ENCODE results near the gene GATM. TPM values are rescaled to one million over a fixed set of nuclear protein-coding genes. Genes with fewer than 3 reads are reported as not detected.

Gene GATM
- polyA plus RNA-seq, 3 donors = 0.89 to 1.5 (median 1.5) TPM

- Histone ChIP-seq H3K4me3 (replicated peaks in 1 of 3; ENCODE audit: low read depth in 2 of 3, low read length in 3 of 3) (no peak overlapping the region), H3K79me2 (ENCODE audit: insufficient read depth, low read length) (no peaks in the 10 kb centered on the region), H4K20me1 (ENCODE audit: insufficient read depth, low read length) (no peaks in the 10 kb centered on the region), H3K9ac (ENCODE audit: insufficient read depth, low read length, poor library complexity, severe bottlenecking) (no peak overlapping the region), H2AFZ (ENCODE audit: insufficient read depth, low read depth, low read length, poor library complexity, severe bottlenecking) (no peak overlapping the region), H3K9me3 (replicated peaks in 1 of 2; ENCODE audit: control insufficient read depth in 1 of 2, insufficient read depth in 1 of 2, low read length in 2 of 2) (no peaks in the 10 kb centered on the region), H3K27me3 (ENCODE audit: control insufficient read depth in 2 of 2, insufficient read depth in 2 of 2, low read length in 2 of 2) (peaks cover 0 to 2% of the 10 kb centered on the region in 2 donors), H3K36me3 (replicated peaks in 1 of 2; ENCODE audit: control insufficient read depth in 1 of 2, insufficient read depth in 2 of 2, low read length in 2 of 2) (no peaks in the 10 kb centered on the region), H3K4me2 (replicated peaks; ENCODE audit: extremely low read depth, low read length, poor library complexity, severe bottlenecking) (no peak overlapping the region), H3K27ac (ENCODE audit: low read depth in 1 of 2, low read length in 2 of 2) (no peak overlapping the region), H3K4me1 (ENCODE audit: control insufficient read depth in 1 of 2, insufficient read depth in 2 of 2, low read length in 2 of 2) (no peaks in the 10 kb centered on the region)
- WGBS (ENCODE audit: insufficient coverage) = 82% methylated on average over 3 of the region's 7 CpGs
- peaks cover 2 to 12% (median 9%) of the 10 kb centered on the region in 3 donors for H3K27me3 Mint-ChIP-seq (ENCODE audit: low read depth in 3 of 3)
- intact Hi-C loops (cut with micrococcal nuclease) = no loop called here
- H3K4me1 Mint-ChIP-seq = no peaks in the 10 kb centered on the region
- DNase-seq = no peak
- TF ChIP-seq CTCF (IDR thresholded peaks at IDR 0.05) = no peak
- peaks cover 0 to 6% (median 0%) of the 10 kb centered on the region in 7 donors for H3K9me3 Mint-ChIP-seq
- H3K4me3 Mint-ChIP-seq = no peak overlapping the region
- H3K36me3 Mint-ChIP-seq = no peaks in the 10 kb centered on the region
- H3K27ac Mint-ChIP-seq = no peak overlapping the region
Measured at GRCh38 chr15:45326741-45327140, 51.6 kb downstream of the GATM start.

GRCh38 chr15:45326280-45326679, 52.1 kb downstream of the GATM start:
- Histone ChIP-seq H3K36me3 (replicated peaks in 1 of 2; ENCODE audit: control insufficient read depth in 1 of 2, insufficient read depth in 2 of 2, low read length in 2 of 2) (no peaks in the 10 kb centered on the region), H3K4me1 (ENCODE audit: control insufficient read depth in 1 of 2, insufficient read depth in 2 of 2, low read length in 2 of 2) (no peaks in the 10 kb centered on the region), H3K27me3 (ENCODE audit: control insufficient read depth in 2 of 2, insufficient read depth in 2 of 2, low read length in 2 of 2) (peaks cover 0 to 2% of the 10 kb centered on the region in 2 donors), H3K9ac (ENCODE audit: insufficient read depth, low read length, poor library complexity, severe bottlenecking) (no peak overlapping the region), H2AFZ (ENCODE audit: insufficient read depth, low read depth, low read length, poor library complexity, severe bottlenecking) (no peak overlapping the region), H3K4me3 (replicated peaks in 1 of 3; ENCODE audit: low read depth in 2 of 3, low read length in 3 of 3) (no peak overlapping the region), H4K20me1 (ENCODE audit: insufficient read depth, low read length) (no peaks in the 10 kb centered on the region), H3K4me2 (replicated peaks; ENCODE audit: extremely low read depth, low read length, poor library complexity, severe bottlenecking) (no peak overlapping the region), H3K79me2 (ENCODE audit: insufficient read depth, low read length) (no peaks in the 10 kb centered on the region), H3K27ac (ENCODE audit: low read depth in 1 of 2, low read length in 2 of 2) (no peak overlapping the region), H3K9me3 (replicated peaks in 1 of 2; ENCODE audit: control insufficient read depth in 1 of 2, insufficient read depth in 1 of 2, low read length in 2 of 2) (no peaks in the 10 kb centered on the region)
- WGBS (ENCODE audit: insufficient coverage) = no CpG with 5 or more reads among the region's 5 CpGs
- H3K4me1 Mint-ChIP-seq = no peaks in the 10 kb centered on the region
- DNase-seq = no peak
- no peak overlapping the region for H3K4me3 Mint-ChIP-seq
- no peak overlapping the region for H3K27ac Mint-ChIP-seq
- no peaks in the 10 kb centered on the region for H3K36me3 Mint-ChIP-seq
- intact Hi-C loops (cut with micrococcal nuclease) = no loop called here
- peaks cover 0 to 6% (median 0%) of the 10 kb centered on the region in 7 donors for H3K9me3 Mint-ChIP-seq
- peaks cover 2 to 12% (median 9%) of the 10 kb centered on the region in 3 donors for H3K27me3 Mint-ChIP-seq (ENCODE audit: low read depth in 3 of 3)
- TF ChIP-seq CTCF (IDR thresholded peaks at IDR 0.05) = no peak

All from CD14-positive monocyte (primary cell).